HepG2 (cell line): ENCODE data around the gene ENG. TPM values are rescaled to one million over a fixed set of nuclear protein-coding genes. Genes with fewer than 3 reads are reported as not detected.

Source experiments
- ATAC-seq: fragments of 200-7000 bp; cut with Tn5 transposase; 3 replicates; pipeline ENCODE4 v1.9.1; 2020; ENCODE audit warnings: mild to moderate bottlenecking, moderate library complexity
- BruUV-seq: library from RNA; stranded (reverse); fragments of 400-500 nt; replicated peaks from 2 replicates; lab custom pipeline; 2021; lab: Mats Ljungman, UMichigan
- CTCF ChIA-PET: fragments of 300-600 bp; formaldehyde crosslinking; extraction: SDS; loops from one replicate; lab custom pipeline; 2021; ENCODE audit warnings: low total read pairs, inconsistent platforms, low intra/inter-chr PET ratio; lab: Yijun Ruan, JAX
- POLR2A ChIA-PET: fragments of 350-600 bp; sonication (Branson Sonifier 250); formaldehyde crosslinking; loops from one replicate; lab custom pipeline; 2020; ENCODE audit warnings: antibody characterized with exemption, inconsistent platforms; lab: Yijun Ruan, JAX
- DNase-seq: peaks from one replicate; pipeline ENCODE4 v3.0.0-alpha.2; 2015; ENCODE audit warnings: low spot score
- FAIRE-seq: peaks from 3 replicates; lab custom pipeline; 2011; peaks lifted over from hg19 to GRCh38; lab: Jason Lieb, UNC
- H2AFZ ChIP-seq: one replicate; pipeline ENCODE4 v1.6.1; 2011; ENCODE audit warnings: low read length, inconsistent platforms
- H3K27ac ChIP-seq: fragments of 300-600 bp; 3 replicates; pipeline ENCODE4 v1.8.0; 2011; ENCODE audit warnings: mixed run types, mild to moderate bottlenecking, mixed read lengths, low read length, inconsistent platforms; ENCODE audit not compliant: insufficient read depth; ENCODE audit errors: extremely low read length
- H3K27me3 ChIP-seq, 2 experiments: fragments of 200-600 bp in 1 of 2; 2 replicates in 1 of 2; 3 replicates in 1 of 2; pipeline versions ENCODE4 v1.6.0 to v1.8.0; 2011; ENCODE audit warnings: low read length in 2 of 2, mild to moderate bottlenecking in 2 of 2, moderate library complexity in 2 of 2, inconsistent platforms in 1 of 2; ENCODE audit not compliant: insufficient read depth in 2 of 2, control insufficient read depth in 1 of 2
- H3K36me3 ChIP-seq, 2 experiments: fragments of 200-600 bp in 1 of 2; replicated peaks in 1 of 2; 2 replicates in 1 of 2; 3 replicates in 1 of 2; pipeline versions ENCODE4 v1.5.1 to v1.8.0; 2011; ENCODE audit warnings: low read length in 2 of 2, inconsistent platforms in 1 of 2; ENCODE audit not compliant: insufficient read depth in 2 of 2, control insufficient read depth in 1 of 2
- H3K4me1 ChIP-seq: 2 replicates; pipeline ENCODE4 v1.5.1; 2012; ENCODE audit warnings: low read length, inconsistent platforms; ENCODE audit not compliant: insufficient read depth
- H3K4me2 ChIP-seq: 2 replicates; pipeline ENCODE4 v1.6.0; 2011; ENCODE audit warnings: low read depth, low read length, inconsistent platforms
- H3K4me3 ChIP-seq, 3 experiments: fragments of 200-600 bp in 1 of 3; sonication (generic), shearing (Covaris generic) in 1 of 3; replicated peaks in 1 of 3; 2 replicates each; pipeline ENCODE4 v1.5.1; 2011 to 2016; ENCODE audit warnings: low read length in 3 of 3, inconsistent platforms in 2 of 3, low read depth in 2 of 3, mild to moderate bottlenecking in 2 of 3, control low read depth in 1 of 3, mixed read lengths in 1 of 3; ENCODE audit not compliant: insufficient read depth in 1 of 3
- H3K79me2 ChIP-seq: one replicate; pipeline ENCODE4 v1.6.1; 2011; ENCODE audit warnings: low read length, inconsistent platforms; ENCODE audit not compliant: insufficient read depth
- H3K9ac ChIP-seq: 2 replicates; pipeline ENCODE4 v1.6.0; 2011; ENCODE audit warnings: mild to moderate bottlenecking, low read depth, low read length, inconsistent platforms; ENCODE audit not compliant: insufficient read depth
- H3K9me3 ChIP-seq: 2 replicates; pipeline ENCODE4 v1.5.1; 2012; ENCODE audit warnings: mild to moderate bottlenecking, low read length
- H4K20me1 ChIP-seq: 2 replicates; pipeline ENCODE4 v1.6.0; 2011; ENCODE audit warnings: inconsistent platforms, mild to moderate bottlenecking, low read length, moderate library complexity; ENCODE audit not compliant: insufficient read depth
- WGBS: methylation state at CpG from one replicate; pipeline ENCODE4 v1.1.6; 2017; ENCODE audit warnings: low lambda C conversion rate; 5-methylcytosine and 5-hydroxymethylcytosine counted together
- in situ Hi-C: cut with HindIII; loops from 2 replicates; pipeline ENCODE4 v1.10.0; 2017; ENCODE audit warnings: low pct_unique_long_range_greater_than_20kb; ENCODE audit not compliant: extremely low pct_ligation_motif_present
- intact Hi-C: fragments of 100-400 bp; cut with micrococcal nuclease; formaldehyde crosslinking; loops from one replicate; pipeline ENCODE4 v1.10.0; 2022; ENCODE audit not compliant: unreplicated experiment
- polyA plus RNA-seq, 8 experiments: library from polyadenylated mRNA; depleted of rRNA in 3 of 8; stranded (reverse) in 7 of 8; unstranded in 1 of 8; fragments of >200 nt; fragmentation: Illumina TruSeq in 4 of 8; extraction: Trizol in 4 of 8; gene quantifications; 2 replicates each; pipeline versions ENCODE4 v1.2.1 to v1.2.3, GENCODE V29; 2011 to 2016; ENCODE audit warnings: low read depth in 4 of 8, missing spikeins in 1 of 8, mixed read lengths in 1 of 8; ENCODE audit not compliant: insufficient read depth in 1 of 8
- total RNA-seq, 5 experiments: library from RNA; depleted of rRNA; stranded (reverse); fragments of >200 nt; fragmentation: Illumina TruSeq; extraction: Trizol; gene quantifications; 2 replicates each; pipeline ENCODE4 v1.2.3, GENCODE V29; 2016; ENCODE audit warnings: low read depth in 1 of 5
- TF ChIP-seq, protein P1 (sequence below): sonication (generic); formaldehyde crosslinking; IDR thresholded peaks from 2 replicates; pipeline ENCODE4 v1.4.0; 2020; ENCODE audit warnings: missing genetic modification reagents, borderline replicate concordance
- TF ChIP-seq, protein P2 (sequence below): sonication (generic); formaldehyde crosslinking; IDR thresholded peaks from 2 replicates; pipeline ENCODE4 v1.5.1; 2020; ENCODE audit warnings: missing genetic modification reagents, mild to moderate bottlenecking, borderline replicate concordance
- TF ChIP-seq, protein P3 (sequence below): sonication (generic); formaldehyde crosslinking; IDR thresholded peaks from 2 replicates; pipeline ENCODE4 v1.4.0; 2020; ENCODE audit warnings: mild to moderate bottlenecking, missing genetic modification reagents, borderline replicate concordance
- TF ChIP-seq, protein P4 (sequence below): sonication (generic); formaldehyde crosslinking; IDR thresholded peaks from 2 replicates; pipeline ENCODE4 v1.5.1; 2020; ENCODE audit warnings: mild to moderate bottlenecking, missing genetic modification reagents, moderate library complexity

ENG gene
- total and polyA plus RNA-seq, 2 of the 13 experiments (the other 11 are each of a cell fraction or from before 2014, with no cell fraction given) = 0.02 to 1.1 TPM

DNA sequence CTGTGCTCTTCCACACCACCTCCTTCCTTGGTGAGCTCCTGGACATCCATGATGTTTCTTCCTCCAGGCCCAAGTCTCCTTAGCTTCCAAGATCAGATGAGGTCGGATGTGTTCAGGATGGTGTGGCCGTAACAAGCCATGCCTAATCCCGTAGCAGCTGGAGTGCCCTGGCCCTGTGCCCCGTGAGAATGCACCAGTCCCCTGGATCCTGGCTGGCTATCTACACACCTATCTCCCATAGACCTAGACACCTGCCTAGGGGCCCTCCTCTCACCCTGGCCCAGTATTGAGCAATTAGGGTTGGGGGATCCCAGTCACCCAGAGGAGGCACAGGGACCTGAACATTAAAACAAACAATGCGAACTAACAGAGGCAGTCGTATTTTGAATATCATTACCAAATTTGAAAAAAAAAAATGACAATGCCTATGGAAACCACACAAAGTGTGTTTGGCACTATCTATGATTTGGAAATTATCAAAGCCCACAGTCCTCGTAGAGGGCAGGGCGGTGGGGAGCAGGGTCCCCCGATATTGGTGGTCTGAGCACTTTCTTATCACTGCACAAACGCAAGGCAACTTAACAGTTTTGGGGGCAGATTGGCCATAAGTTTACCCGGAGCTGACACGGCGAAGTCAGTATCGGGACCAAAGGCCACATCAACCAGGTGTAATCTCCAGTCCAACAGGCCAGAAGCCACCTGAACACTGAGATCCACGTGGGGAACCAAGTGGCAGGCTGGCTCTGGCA lies 13.2 kb downstream of the ENG start:
- ATAC-seq (no peak), DNase-seq (no peak), FAIRE-seq (no peak)
- no peak overlapping the region for H3K9ac ChIP-seq
- ChIA-PET POLR2A (no interaction called here), CTCF (no interaction called here)
- TF ChIP-seq, protein P1, sequence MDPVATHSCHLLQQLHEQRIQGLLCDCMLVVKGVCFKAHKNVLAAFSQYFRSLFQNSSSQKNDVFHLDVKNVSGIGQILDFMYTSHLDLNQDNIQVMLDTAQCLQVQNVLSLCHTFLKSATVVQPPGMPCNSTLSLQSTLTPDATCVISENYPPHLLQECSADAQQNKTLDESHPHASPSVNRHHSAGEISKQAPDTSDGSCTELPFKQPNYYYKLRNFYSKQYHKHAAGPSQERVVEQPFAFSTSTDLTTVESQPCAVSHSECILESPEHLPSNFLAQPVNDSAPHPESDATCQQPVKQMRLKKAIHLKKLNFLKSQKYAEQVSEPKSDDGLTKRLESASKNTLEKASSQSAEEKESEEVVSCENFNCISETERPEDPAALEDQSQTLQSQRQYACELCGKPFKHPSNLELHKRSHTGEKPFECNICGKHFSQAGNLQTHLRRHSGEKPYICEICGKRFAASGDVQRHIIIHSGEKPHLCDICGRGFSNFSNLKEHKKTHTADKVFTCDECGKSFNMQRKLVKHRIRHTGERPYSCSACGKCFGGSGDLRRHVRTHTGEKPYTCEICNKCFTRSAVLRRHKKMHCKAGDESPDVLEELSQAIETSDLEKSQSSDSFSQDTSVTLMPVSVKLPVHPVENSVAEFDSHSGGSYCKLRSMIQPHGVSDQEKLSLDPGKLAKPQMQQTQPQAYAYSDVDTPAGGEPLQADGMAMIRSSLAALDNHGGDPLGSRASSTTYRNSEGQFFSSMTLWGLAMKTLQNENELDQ (CRISPR knock-in tag) = no peak
- TF ChIP-seq, protein P2, sequence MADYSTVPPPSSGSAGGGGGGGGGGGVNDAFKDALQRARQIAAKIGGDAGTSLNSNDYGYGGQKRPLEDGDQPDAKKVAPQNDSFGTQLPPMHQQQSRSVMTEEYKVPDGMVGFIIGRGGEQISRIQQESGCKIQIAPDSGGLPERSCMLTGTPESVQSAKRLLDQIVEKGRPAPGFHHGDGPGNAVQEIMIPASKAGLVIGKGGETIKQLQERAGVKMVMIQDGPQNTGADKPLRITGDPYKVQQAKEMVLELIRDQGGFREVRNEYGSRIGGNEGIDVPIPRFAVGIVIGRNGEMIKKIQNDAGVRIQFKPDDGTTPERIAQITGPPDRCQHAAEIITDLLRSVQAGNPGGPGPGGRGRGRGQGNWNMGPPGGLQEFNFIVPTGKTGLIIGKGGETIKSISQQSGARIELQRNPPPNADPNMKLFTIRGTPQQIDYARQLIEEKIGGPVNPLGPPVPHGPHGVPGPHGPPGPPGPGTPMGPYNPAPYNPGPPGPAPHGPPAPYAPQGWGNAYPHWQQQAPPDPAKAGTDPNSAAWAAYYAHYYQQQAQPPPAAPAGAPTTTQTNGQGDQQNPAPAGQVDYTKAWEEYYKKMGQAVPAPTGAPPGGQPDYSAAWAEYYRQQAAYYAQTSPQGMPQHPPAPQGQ (CRISPR knock-in tag) = no peak
- TF ChIP-seq, protein P3, sequence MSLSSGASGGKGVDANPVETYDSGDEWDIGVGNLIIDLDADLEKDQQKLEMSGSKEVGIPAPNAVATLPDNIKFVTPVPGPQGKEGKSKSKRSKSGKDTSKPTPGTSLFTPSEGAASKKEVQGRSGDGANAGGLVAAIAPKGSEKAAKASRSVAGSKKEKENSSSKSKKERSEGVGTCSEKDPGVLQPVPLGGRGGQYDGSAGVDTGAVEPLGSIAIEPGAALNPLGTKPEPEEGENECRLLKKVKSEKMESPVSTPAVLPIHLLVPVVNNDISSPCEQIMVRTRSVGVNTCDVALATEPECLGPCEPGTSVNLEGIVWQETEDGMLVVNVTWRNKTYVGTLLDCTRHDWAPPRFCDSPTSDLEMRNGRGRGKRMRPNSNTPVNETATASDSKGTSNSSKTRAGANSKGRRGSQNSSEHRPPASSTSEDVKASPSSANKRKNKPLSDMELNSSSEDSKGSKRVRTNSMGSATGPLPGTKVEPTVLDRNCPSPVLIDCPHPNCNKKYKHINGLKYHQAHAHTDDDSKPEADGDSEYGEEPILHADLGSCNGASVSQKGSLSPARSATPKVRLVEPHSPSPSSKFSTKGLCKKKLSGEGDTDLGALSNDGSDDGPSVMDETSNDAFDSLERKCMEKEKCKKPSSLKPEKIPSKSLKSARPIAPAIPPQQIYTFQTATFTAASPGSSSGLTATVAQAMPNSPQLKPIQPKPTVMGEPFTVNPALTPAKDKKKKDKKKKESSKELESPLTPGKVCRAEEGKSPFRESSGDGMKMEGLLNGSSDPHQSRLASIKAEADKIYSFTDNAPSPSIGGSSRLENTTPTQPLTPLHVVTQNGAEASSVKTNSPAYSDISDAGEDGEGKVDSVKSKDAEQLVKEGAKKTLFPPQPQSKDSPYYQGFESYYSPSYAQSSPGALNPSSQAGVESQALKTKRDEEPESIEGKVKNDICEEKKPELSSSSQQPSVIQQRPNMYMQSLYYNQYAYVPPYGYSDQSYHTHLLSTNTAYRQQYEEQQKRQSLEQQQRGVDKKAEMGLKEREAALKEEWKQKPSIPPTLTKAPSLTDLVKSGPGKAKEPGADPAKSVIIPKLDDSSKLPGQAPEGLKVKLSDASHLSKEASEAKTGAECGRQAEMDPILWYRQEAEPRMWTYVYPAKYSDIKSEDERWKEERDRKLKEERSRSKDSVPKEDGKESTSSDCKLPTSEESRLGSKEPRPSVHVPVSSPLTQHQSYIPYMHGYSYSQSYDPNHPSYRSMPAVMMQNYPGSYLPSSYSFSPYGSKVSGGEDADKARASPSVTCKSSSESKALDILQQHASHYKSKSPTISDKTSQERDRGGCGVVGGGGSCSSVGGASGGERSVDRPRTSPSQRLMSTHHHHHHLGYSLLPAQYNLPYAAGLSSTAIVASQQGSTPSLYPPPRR (CRISPR knock-in tag) = no peak
- TF ChIP-seq, protein P4, sequence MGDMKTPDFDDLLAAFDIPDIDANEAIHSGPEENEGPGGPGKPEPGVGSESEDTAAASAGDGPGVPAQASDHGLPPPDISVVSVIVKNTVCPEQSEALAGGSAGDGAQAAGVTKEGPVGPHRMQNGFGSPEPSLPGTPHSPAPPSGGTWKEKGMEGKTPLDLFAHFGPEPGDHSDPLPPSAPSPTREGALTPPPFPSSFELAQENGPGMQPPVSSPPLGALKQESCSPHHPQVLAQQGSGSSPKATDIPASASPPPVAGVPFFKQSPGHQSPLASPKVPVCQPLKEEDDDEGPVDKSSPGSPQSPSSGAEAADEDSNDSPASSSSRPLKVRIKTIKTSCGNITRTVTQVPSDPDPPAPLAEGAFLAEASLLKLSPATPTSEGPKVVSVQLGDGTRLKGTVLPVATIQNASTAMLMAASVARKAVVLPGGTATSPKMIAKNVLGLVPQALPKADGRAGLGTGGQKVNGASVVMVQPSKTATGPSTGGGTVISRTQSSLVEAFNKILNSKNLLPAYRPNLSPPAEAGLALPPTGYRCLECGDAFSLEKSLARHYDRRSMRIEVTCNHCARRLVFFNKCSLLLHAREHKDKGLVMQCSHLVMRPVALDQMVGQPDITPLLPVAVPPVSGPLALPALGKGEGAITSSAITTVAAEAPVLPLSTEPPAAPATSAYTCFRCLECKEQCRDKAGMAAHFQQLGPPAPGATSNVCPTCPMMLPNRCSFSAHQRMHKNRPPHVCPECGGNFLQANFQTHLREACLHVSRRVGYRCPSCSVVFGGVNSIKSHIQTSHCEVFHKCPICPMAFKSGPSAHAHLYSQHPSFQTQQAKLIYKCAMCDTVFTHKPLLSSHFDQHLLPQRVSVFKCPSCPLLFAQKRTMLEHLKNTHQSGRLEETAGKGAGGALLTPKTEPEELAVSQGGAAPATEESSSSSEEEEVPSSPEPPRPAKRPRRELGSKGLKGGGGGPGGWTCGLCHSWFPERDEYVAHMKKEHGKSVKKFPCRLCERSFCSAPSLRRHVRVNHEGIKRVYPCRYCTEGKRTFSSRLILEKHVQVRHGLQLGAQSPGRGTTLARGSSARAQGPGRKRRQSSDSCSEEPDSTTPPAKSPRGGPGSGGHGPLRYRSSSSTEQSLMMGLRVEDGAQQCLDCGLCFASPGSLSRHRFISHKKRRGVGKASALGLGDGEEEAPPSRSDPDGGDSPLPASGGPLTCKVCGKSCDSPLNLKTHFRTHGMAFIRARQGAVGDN (CRISPR knock-in tag) = 0 out of 2 replicates have a peak, but pooled peaks have one; percentile 20
- no peaks in the 10 kb centered on the region; a peak in 1 of 5 replicates for H3K27me3 ChIP-seq
- in situ Hi-C loops (no loop called here), intact Hi-C loops (no loop called here)
- 59% methylated on average over 12 of the region's 15 CpGs for WGBS
- no TSS peak for BruUV-seq
- H3K4me1 ChIP-seq = peaks cover 60% of the 10 kb centered on the region
- peak overlapping the region; percentile 22; the same call in 1 of the 2 replicates for H3K4me2 ChIP-seq
- H4K20me1 ChIP-seq = no peaks in the 10 kb centered on the region
- no peaks in the 10 kb centered on the region for H3K9me3 ChIP-seq
- no peaks in the 10 kb centered on the region for H3K79me2 ChIP-seq
- no peaks in the 10 kb centered on the region for H3K36me3 ChIP-seq
- no peak overlapping the region for H3K27ac ChIP-seq
- no peak overlapping the region for H2AFZ ChIP-seq
- H3K4me3 ChIP-seq = no peak overlapping the region
